Measurements from ENCODE around the gene PSRC1.

GRCh38 chr1:109316506-109316905, 33.6 kb upstream of the PSRC1 start:
- TF ChIP-seq CTCF (IDR thresholded peaks at IDR 0.05; ENCODE audit: low read length), result no peak
- no peak for TF ChIP-seq EZH2 (IDR thresholded peaks at IDR 0.05; ENCODE audit: borderline replicate concordance, low read length)
